PC-9 (cell line): ENCODE measurements around the gene WFDC2. TPM values are rescaled to one million over a fixed set of nuclear protein-coding genes. Genes with fewer than 3 reads are reported as not detected.
"Not testable (repeated sequence)": the region's sequence is repeated elsewhere in the genome, so short reads cannot be mapped to it uniquely, and the experiment has no call there.

ENCODE experiments used
- BruUV-seq: library from RNA; stranded (reverse); fragments of 400-500 nt; replicated peaks from 2 replicates; lab custom pipeline; 2021; lab: Mats Ljungman, UMichigan
- CTCF ChIA-PET: fragments of 300-600 bp; sonication (Branson Sonifier 250); formaldehyde crosslinking; loops from one replicate; lab custom pipeline; 2022; ENCODE audit warnings: antibody characterized with exemption; lab: Charles Lee
- POLR2A ChIA-PET: fragments of 300-600 bp; sonication (Branson Sonifier 250); formaldehyde crosslinking; loops from one replicate; lab custom pipeline; 2022; ENCODE audit warnings: antibody characterized with exemption; ENCODE audit not compliant: unreplicated experiment; lab: Charles Lee
- DNase-seq, 2 experiments: peaks; one replicate each; pipeline versions ENCODE4 v3.0.0 to v3.0.0-alpha.2; 2015 to 2022; ENCODE audit warnings: mixed read lengths in 1 of 2
- H2AFZ ChIP-seq: fragments of 200-600 bp; sonication (generic); 2 replicates; pipeline ENCODE4 v1.8.1; 2017; ENCODE audit warnings: antibody characterized with exemption
- H3F3A ChIP-seq: fragments of 200-600 bp; sonication (generic); 2 replicates; pipeline ENCODE4 v1.8.1; 2017; ENCODE audit warnings: antibody characterized with exemption, mild to moderate bottlenecking, low read depth; ENCODE audit not compliant: insufficient read depth
- H3K27ac ChIP-seq: fragments of 200-600 bp; sonication (generic); 2 replicates; pipeline ENCODE4 v1.6.1; 2016; ENCODE audit warnings: mixed run types
- H3K27me3 ChIP-seq: fragments of 200-600 bp; sonication (generic); 2 replicates; pipeline ENCODE4 v1.6.1; 2016; ENCODE audit warnings: low read depth, mixed run types; ENCODE audit not compliant: insufficient read depth
- H3K36me3 ChIP-seq: fragments of 200-600 bp; sonication (generic); 2 replicates; pipeline ENCODE4 v1.6.1; 2016; ENCODE audit warnings: low read depth, mixed run types
- H3K4me1 ChIP-seq: fragments of 200-600 bp; sonication (generic); replicated peaks from 2 replicates; pipeline ENCODE4 v1.6.1; 2016; ENCODE audit warnings: mixed run types; ENCODE audit not compliant: insufficient read depth
- H3K4me2 ChIP-seq: fragments of 200-600 bp; sonication (generic); 2 replicates; pipeline ENCODE4 v1.6.1; 2017; ENCODE audit warnings: mixed run types
- H3K4me3 ChIP-seq: fragments of 200-600 bp; sonication (generic); 2 replicates; pipeline ENCODE4 v1.6.1; 2016; ENCODE audit warnings: mixed run types
- H3K79me2 ChIP-seq: fragments of 200-600 bp; sonication (generic); 2 replicates; pipeline ENCODE4 v1.6.1; 2017; ENCODE audit warnings: low read depth, mixed run types
- H3K9me2 ChIP-seq: fragments of 200-600 bp; sonication (generic); 2 replicates; pipeline ENCODE4 v1.8.1; 2017; ENCODE audit warnings: mild to moderate bottlenecking; ENCODE audit not compliant: insufficient read depth
- H3K9me3 ChIP-seq: fragments of 200-600 bp; sonication (generic); 2 replicates; pipeline ENCODE4 v1.8.1; 2016; ENCODE audit warnings: low read depth; ENCODE audit not compliant: insufficient read depth
- H4K20me1 ChIP-seq: fragments of 200-600 bp; sonication (generic); 2 replicates; pipeline ENCODE4 v1.8.1; 2017; ENCODE audit not compliant: insufficient read depth
- CTCF ChIP-seq: fragments of 200-600 bp; sonication (generic); conservative IDR thresholded peaks from 2 replicates; pipeline ENCODE4 v1.6.1; 2017; ENCODE audit warnings: mixed run types, antibody characterized with exemption, mild to moderate bottlenecking, moderate library complexity
- EZH2 ChIP-seq: fragments of 200-600 bp; sonication (generic); IDR thresholded peaks from 2 replicates; pipeline ENCODE4 v1.8.0; 2017; ENCODE audit warnings: antibody characterized with exemption, low read depth
- intact Hi-C: fragments of 100-400 bp; cut with micrococcal nuclease; formaldehyde crosslinking; loops from one replicate; pipeline ENCODE4 v1.10.0; 2022; ENCODE audit not compliant: unreplicated experiment
- total RNA-seq: library from RNA; stranded (reverse); gene quantifications from 2 replicates; pipeline ENCODE4 v1.2.3, GENCODE V29; 2021

Gene WFDC2
- total RNA-seq, 1 experiment from 2014 or later = 159 TPM

GRCh38 chr20:45470262-45470931 lies 844 bp downstream of the WFDC2 start:
- peaks cover 29% of the 10 kb centered on the region for H3K4me1 ChIP-seq
- H3K9me2 ChIP-seq = no peaks in the 10 kb centered on the region
- H3K36me3 ChIP-seq = peaks cover 17% of the 10 kb centered on the region; the same call in 1 of the 2 replicates
- CTCF ChIA-PET = interaction anchor here (1.0 kb wide), 1 partner anchor 15 kb away, joined by 4 read pairs; no protein-coding TSS in a partner anchor
- no peaks in the 10 kb centered on the region for H3K27me3 ChIP-seq
- intact Hi-C loops = no loop called here
- peak; percentile 63 to 82 for DNase-seq
- H2AFZ ChIP-seq = peak overlapping the region; percentile 80
- H3K9me3 ChIP-seq = no peaks in the 10 kb centered on the region
- TF ChIP-seq EZH2 (no peak), CTCF (no peak)
- peak overlapping the region; percentile 67 for H3K4me3 ChIP-seq
- no peaks in the 10 kb centered on the region for H4K20me1 ChIP-seq
- H3F3A ChIP-seq = 0 out of 2 replicates have a peak, but pooled peaks cover 10% of the 10 kb centered on the region
- no TSS peak for BruUV-seq
- H3K79me2 ChIP-seq = peaks cover 27% of the 10 kb centered on the region
- H3K4me2 ChIP-seq = peak overlapping the region; percentile 96
- peak overlapping the region; percentile 88 for H3K27ac ChIP-seq
- POLR2A ChIA-PET = interaction anchor here (0.7 to 1.2 kb wide), 5 partner anchors 15 to 1141 kb away, joined by 4 to 15 read pairs (median 10); no protein-coding TSS in a partner anchor

- Histone ChIP-seq H3K27me3 (no peaks in the 10 kb centered on the region), H3K27ac (peak overlapping the region; percentile 88), H3K9me3 (no peaks in the 10 kb centered on the region), H4K20me1 (no peaks in the 10 kb centered on the region), H3K4me3 (peak overlapping the region; percentile 67), H3K36me3 (peaks cover 20% of the 10 kb centered on the region; the same call in 1 of the 2 replicates), H3K79me2 (peaks cover 32% of the 10 kb centered on the region), H3K4me1 (peaks cover 23% of the 10 kb centered on the region), H2AFZ (peak overlapping the region; percentile 80), H3K4me2 (peak overlapping the region; percentile 96), H3F3A (0 out of 2 replicates have a peak, but pooled peaks cover 10% of the 10 kb centered on the region), H3K9me2 (no peaks in the 10 kb centered on the region)
- CTCF ChIA-PET = interaction anchor here (1.0 kb wide), 1 partner anchor 15 kb away, joined by 4 read pairs; no protein-coding TSS in a partner anchor
- POLR2A ChIA-PET = interaction anchor here (0.6 to 0.8 kb wide), 2 partner anchors 309 to 385 kb away, joined by 5 to 11 read pairs; no protein-coding TSS in a partner anchor
- DNase-seq = peak in 1 of 2 experiments; percentile 34
- TF ChIP-seq EZH2 (no peak), CTCF (no peak)
- BruUV-seq = TSS peak; percentile 26
- intact Hi-C loops = no loop called here
Measured at GRCh38 chr20:45470937-45471336, 1.4 kb downstream of the WFDC2 start.

- H3K4me1 ChIP-seq = peaks cover 18% of the 10 kb centered on the region
- intact Hi-C loops, H3K9me3 ChIP-seq, H2AFZ ChIP-seq, H4K20me1 ChIP-seq, H3K4me2 ChIP-seq, H3K27ac ChIP-seq, H3K9me2 ChIP-seq, H3K27me3 ChIP-seq, H3K4me3 ChIP-seq, H3F3A ChIP-seq, POLR2A ChIA-PET, CTCF ChIA-PET, DNase-seq, BruUV-seq: not testable (repeated sequence)
- H3K36me3 ChIP-seq = peaks cover 20% of the 10 kb centered on the region; the same call in 1 of the 2 replicates
- peaks cover 39% of the 10 kb centered on the region for H3K79me2 ChIP-seq
Measured at GRCh38 chr20:45472286-45472685, 2.7 kb downstream of the WFDC2 start.

GRCh38 chr20:45477530-45478148 lies 8.1 kb downstream of the WFDC2 start:
- Histone ChIP-seq H3K4me2 (peak overlapping the region; percentile 18; the same call in 1 of the 2 replicates), H3K27ac (0 out of 2 replicates have a peak overlapping the region, but pooled peaks have one; percentile 10), H3K36me3 (peaks cover 11% of the 10 kb centered on the region), H3K79me2 (peaks cover 26% of the 10 kb centered on the region)
- H3K9me2 ChIP-seq, H3K27me3 ChIP-seq, intact Hi-C loops, POLR2A ChIA-PET, H3F3A ChIP-seq, H3K4me1 ChIP-seq, H3K4me3 ChIP-seq, H4K20me1 ChIP-seq, H2AFZ ChIP-seq, BruUV-seq, H3K9me3 ChIP-seq, CTCF ChIA-PET: not testable (repeated sequence)
- peak in 1 of 2 experiments; percentile 35 for DNase-seq
